ENCODE data around the gene NPVF. TPM values are rescaled to one million over a fixed set of nuclear protein-coding genes. Genes with fewer than 3 reads are reported as not detected.

Gene NPVF
- total RNA-seq (2014; rRNA removed; shearing (Covaris generic)): not detected in 2 replicates

GRCh38 chr7:25228386-25228785 is at the start of gene NPVF:
Gene NPVF, minus strand, starts transcription at chr7:25228486. Its CDS starts 47 bp downstream, at chr7:25228439.
- in situ Hi-C loops (cut with HindIII; ENCODE audit: low sequenced_read_pairs): no loop called here
- no peak for DNase-seq (ENCODE audit: low spot score)

- no peak for DNase-seq (ENCODE audit: low spot score)
- in situ Hi-C loops (cut with HindIII; ENCODE audit: low sequenced_read_pairs): no loop called here
Observed at GRCh38 chr7:25272265-25272664, 44.0 kb upstream of the NPVF start.

- no peak for DNase-seq (ENCODE audit: low spot score)
- in situ Hi-C loops (cut with HindIII; ENCODE audit: low sequenced_read_pairs): no loop called here
Observed at GRCh38 chr7:25263337-25263736, 35.1 kb upstream of the NPVF start.

- peak; percentile 35 for DNase-seq (ENCODE audit: low spot score)
- in situ Hi-C loops (cut with HindIII; ENCODE audit: low sequenced_read_pairs): no loop called here
Observed at GRCh38 chr7:25262586-25262985, 34.3 kb upstream of the NPVF start.

- peak; percentile 71 for DNase-seq (ENCODE audit: low spot score)
- in situ Hi-C loops (cut with HindIII; ENCODE audit: low sequenced_read_pairs): no loop called here
Observed at GRCh38 chr7:25261545-25262140, 33.4 kb upstream of the NPVF start.

GRCh38 chr7:25260862-25261494 is 32.7 kb upstream of the NPVF start:
- in situ Hi-C loops (cut with HindIII; ENCODE audit: low sequenced_read_pairs): no loop called here

GRCh38 chr7:25259487-25260243 is 31.4 kb upstream of the NPVF start:
- in situ Hi-C loops (cut with HindIII; ENCODE audit: low sequenced_read_pairs): no loop called here

More at GRCh38 chr7:25260862-25261494, 32.7 kb upstream of the NPVF start:
- peak; percentile 60 for DNase-seq (ENCODE audit: low spot score)

GRCh38 chr7:25256333-25256819 is 28.1 kb upstream of the NPVF start:
- in situ Hi-C loops (cut with HindIII; ENCODE audit: low sequenced_read_pairs): no loop called here
- peak; percentile 86 for DNase-seq (ENCODE audit: low spot score)

More at GRCh38 chr7:25259487-25260243, 31.4 kb upstream of the NPVF start:
- DNase-seq (ENCODE audit: low spot score): peak; percentile 91

GRCh38 chr7:25255611-25256332 is 27.5 kb upstream of the NPVF start:
- in situ Hi-C loops (cut with HindIII; ENCODE audit: low sequenced_read_pairs): no loop called here
- peak; percentile 95 for DNase-seq (ENCODE audit: low spot score)

GRCh38 chr7:25254604-25255003 is 26.3 kb upstream of the NPVF start:
- no peak for DNase-seq (ENCODE audit: low spot score)
- in situ Hi-C loops (cut with HindIII; ENCODE audit: low sequenced_read_pairs): no loop called here

- in situ Hi-C loops (cut with HindIII; ENCODE audit: low sequenced_read_pairs): no loop called here
- DNase-seq (ENCODE audit: low spot score): no peak
Observed at GRCh38 chr7:25253714-25254113, 25.4 kb upstream of the NPVF start.

GRCh38 chr7:25250386-25250785 is 22.1 kb upstream of the NPVF start:
- no peak for DNase-seq (ENCODE audit: low spot score)

GRCh38 chr7:25249772-25250171 is 21.5 kb upstream of the NPVF start:
- in situ Hi-C loops (cut with HindIII; ENCODE audit: low sequenced_read_pairs): no loop called here
- no peak for DNase-seq (ENCODE audit: low spot score)

More at GRCh38 chr7:25250386-25250785, 22.1 kb upstream of the NPVF start:
- in situ Hi-C loops (cut with HindIII; ENCODE audit: low sequenced_read_pairs): no loop called here

GRCh38 chr7:25246306-25246705 is 18.0 kb upstream of the NPVF start:
- in situ Hi-C loops (cut with HindIII; ENCODE audit: low sequenced_read_pairs): no loop called here
- DNase-seq (ENCODE audit: low spot score): no peak

- in situ Hi-C loops (cut with HindIII; ENCODE audit: low sequenced_read_pairs): no loop called here
Observed at GRCh38 chr7:25244254-25245033, 16.2 kb upstream of the NPVF start.

GRCh38 chr7:25242678-25243077 is 14.4 kb upstream of the NPVF start:
- in situ Hi-C loops (cut with HindIII; ENCODE audit: low sequenced_read_pairs): no loop called here
- DNase-seq (ENCODE audit: low spot score): no peak

More at GRCh38 chr7:25244254-25245033, 16.2 kb upstream of the NPVF start:
- DNase-seq (ENCODE audit: low spot score): no peak

GRCh38 chr7:25240896-25241295 is 12.6 kb upstream of the NPVF start:
- no peak for DNase-seq (ENCODE audit: low spot score)
- in situ Hi-C loops (cut with HindIII; ENCODE audit: low sequenced_read_pairs): no loop called here

- DNase-seq (ENCODE audit: low spot score): peak; percentile 98
- in situ Hi-C loops (cut with HindIII; ENCODE audit: low sequenced_read_pairs): no loop called here
Observed at GRCh38 chr7:25240340-25240739, 12.1 kb upstream of the NPVF start.

- in situ Hi-C loops (cut with HindIII; ENCODE audit: low sequenced_read_pairs): no loop called here
- DNase-seq (ENCODE audit: low spot score): no peak
Observed at GRCh38 chr7:25239888-25240287, 11.6 kb upstream of the NPVF start.

Data from G401 (cell line).